ENCODE measurements around the gene KMO. TPM values are rescaled to one million over a fixed set of nuclear protein-coding genes. Genes with fewer than 3 reads are reported as not detected.

KMO gene
- total and polyA plus RNA-seq, 2 donors (not counting 3 experiments of a cell fraction or from before 2014, with no cell fraction given): not detected

DNA sequence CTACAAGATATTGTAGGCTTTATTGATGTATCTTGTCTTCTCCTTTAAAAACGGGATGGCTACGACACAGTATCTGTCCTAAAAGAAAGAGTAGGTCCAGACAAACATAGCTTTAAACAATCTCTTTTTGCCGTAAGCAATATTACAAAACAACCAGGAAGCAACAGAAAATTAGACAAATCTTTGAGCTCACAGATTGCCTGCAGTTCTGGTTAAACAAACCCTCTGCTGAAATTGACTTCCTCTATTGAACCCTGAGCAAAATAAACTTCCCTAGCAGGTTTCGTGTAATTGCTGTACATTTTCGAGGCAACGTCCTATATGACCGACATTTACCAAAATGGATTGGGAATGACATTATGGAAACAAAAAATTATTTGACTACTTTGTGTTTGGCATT is 57.3 kb downstream of the KMO start:
- Histone ChIP-seq H3K4me2 (ENCODE audit: insufficient read depth, low read length) (no peak overlapping the region), H3K27me3 (ENCODE audit: control insufficient read depth in 2 of 2, insufficient read depth in 2 of 2, low read length in 2 of 2) (no peaks in the 10 kb centered on the region), H4K20me1 (replicated peaks; ENCODE audit: control insufficient read depth, extremely low read depth, insufficient read depth, low read length) (no peaks in the 10 kb centered on the region), H3K36me3 (ENCODE audit: control insufficient read depth in 2 of 2, extremely low read depth in 1 of 2, insufficient read depth in 2 of 2, low read length in 2 of 2) (peaks cover 0 to 3% of the 10 kb centered on the region in 2 experiments), H3K9me1 (replicated peaks; ENCODE audit: control insufficient read depth, extremely low read depth, insufficient read depth, low read length) (no peaks in the 10 kb centered on the region), H3K4me3 (replicated peaks in 1 of 3; ENCODE audit: insufficient read depth in 1 of 3, low read depth in 1 of 3, low read length in 3 of 3) (no peak overlapping the region), H3K9me3 (replicated peaks; ENCODE audit: control insufficient read depth, insufficient read depth, low read length) (no peaks in the 10 kb centered on the region), H3K27ac (ENCODE audit: insufficient read depth, low read depth, low read length) (no peak overlapping the region), H3K4me1 (ENCODE audit: control insufficient read depth, extremely low read depth, insufficient read depth, low read length) (no peaks in the 10 kb centered on the region), H3K79me2 (ENCODE audit: control insufficient read depth, insufficient read depth, low read length) (no peaks in the 10 kb centered on the region), H3K9ac (replicated peaks; ENCODE audit: extremely low read depth, insufficient read depth, low read length) (no peak overlapping the region), H2AFZ (ENCODE audit: low read depth, low read length) (no peak overlapping the region)
- DNase-seq (ENCODE audit: low read depth, low spot score) (no peak), FAIRE-seq (no peak)
- no TSS peak for BruUV-seq (replicated peaks)
- POLR2A ChIA-PET: no interaction called here
- CTCF ChIA-PET: interaction anchor here (2.9 kb wide), 1 partner anchor 21 kb away, joined by 14 read pairs; no protein-coding TSS in a partner anchor
- dilution Hi-C loops (cut with MboI; ENCODE audit: extremely low pct_ligation_motif_present, low sequenced_read_pairs) (no loop called here), intact Hi-C loops (cut with micrococcal nuclease) (no loop called here)
- no peak for TF ChIP-seq MYC (IDR thresholded peaks at IDR 0.05; ENCODE audit: low read depth, low read length)
- TF ChIP-seq FOS (IDR thresholded peaks at IDR 0.05; ENCODE audit: borderline replicate concordance, insufficient read depth, low read length): no peak
- TF ChIP-seq, protein P1, sequence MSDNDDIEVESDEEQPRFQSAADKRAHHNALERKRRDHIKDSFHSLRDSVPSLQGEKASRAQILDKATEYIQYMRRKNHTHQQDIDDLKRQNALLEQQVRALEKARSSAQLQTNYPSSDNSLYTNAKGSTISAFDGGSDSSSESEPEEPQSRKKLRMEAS (IDR thresholded peaks at IDR 0.05; ENCODE audit: insufficient read depth, insufficient read length): no peak
- no peak for TF ChIP-seq JUN (IDR thresholded peaks at IDR 0.05; ENCODE audit: borderline replicate concordance, insufficient read depth, insufficient read length, low read depth)
- no peak for TF ChIP-seq POLR2AphosphoS5 (IDR thresholded peaks at IDR 0.05; ENCODE audit: insufficient read depth, low read depth, low read length)
- TF ChIP-seq, protein P2, sequence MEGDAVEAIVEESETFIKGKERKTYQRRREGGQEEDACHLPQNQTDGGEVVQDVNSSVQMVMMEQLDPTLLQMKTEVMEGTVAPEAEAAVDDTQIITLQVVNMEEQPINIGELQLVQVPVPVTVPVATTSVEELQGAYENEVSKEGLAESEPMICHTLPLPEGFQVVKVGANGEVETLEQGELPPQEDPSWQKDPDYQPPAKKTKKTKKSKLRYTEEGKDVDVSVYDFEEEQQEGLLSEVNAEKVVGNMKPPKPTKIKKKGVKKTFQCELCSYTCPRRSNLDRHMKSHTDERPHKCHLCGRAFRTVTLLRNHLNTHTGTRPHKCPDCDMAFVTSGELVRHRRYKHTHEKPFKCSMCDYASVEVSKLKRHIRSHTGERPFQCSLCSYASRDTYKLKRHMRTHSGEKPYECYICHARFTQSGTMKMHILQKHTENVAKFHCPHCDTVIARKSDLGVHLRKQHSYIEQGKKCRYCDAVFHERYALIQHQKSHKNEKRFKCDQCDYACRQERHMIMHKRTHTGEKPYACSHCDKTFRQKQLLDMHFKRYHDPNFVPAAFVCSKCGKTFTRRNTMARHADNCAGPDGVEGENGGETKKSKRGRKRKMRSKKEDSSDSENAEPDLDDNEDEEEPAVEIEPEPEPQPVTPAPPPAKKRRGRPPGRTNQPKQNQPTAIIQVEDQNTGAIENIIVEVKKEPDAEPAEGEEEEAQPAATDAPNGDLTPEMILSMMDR (IDR thresholded peaks at IDR 0.05; ENCODE audit: extremely low read depth in 1 of 2, insufficient read depth in 1 of 2, low read depth in 1 of 2, low read length in 2 of 2): no peak
- TF ChIP-seq GATA2 (IDR thresholded peaks at IDR 0.05; ENCODE audit: insufficient read depth, insufficient read length, low read depth, low read length): no peak
- TF ChIP-seq EZH2 (IDR thresholded peaks at IDR 0.05; ENCODE audit: borderline replicate concordance, low read depth, low read length, severe bottlenecking): no peak
- TF ChIP-seq POLR2A (IDR thresholded peaks at IDR 0.05; ENCODE audit: low read depth, low read length): no peak

Measured in endothelial cell of umbilical vein (primary cell).